HS-5 (cell line): ENCODE data around the gene SFTPA2.
"Not testable (repeated sequence)": the region's sequence is repeated elsewhere in the genome, so short reads cannot be mapped to it uniquely, and the experiment has no call there.

Experiments
- DNase-seq: peaks from one replicate; pipeline ENCODE4 v3.0.0-alpha.2; 2012; ENCODE audit warnings: low read depth

Gene SFTPA2

GRCh38 chr10:79511891-79512583 is 48.2 kb downstream of the SFTPA2 start, which contains the start of gene EIF5AL1:
Gene EIF5AL1, plus strand, starts transcription at chr10:79512533. Its CDS starts 117 bp downstream, at chr10:79512650.
- not testable (repeated sequence) for DNase-seq

DNA sequence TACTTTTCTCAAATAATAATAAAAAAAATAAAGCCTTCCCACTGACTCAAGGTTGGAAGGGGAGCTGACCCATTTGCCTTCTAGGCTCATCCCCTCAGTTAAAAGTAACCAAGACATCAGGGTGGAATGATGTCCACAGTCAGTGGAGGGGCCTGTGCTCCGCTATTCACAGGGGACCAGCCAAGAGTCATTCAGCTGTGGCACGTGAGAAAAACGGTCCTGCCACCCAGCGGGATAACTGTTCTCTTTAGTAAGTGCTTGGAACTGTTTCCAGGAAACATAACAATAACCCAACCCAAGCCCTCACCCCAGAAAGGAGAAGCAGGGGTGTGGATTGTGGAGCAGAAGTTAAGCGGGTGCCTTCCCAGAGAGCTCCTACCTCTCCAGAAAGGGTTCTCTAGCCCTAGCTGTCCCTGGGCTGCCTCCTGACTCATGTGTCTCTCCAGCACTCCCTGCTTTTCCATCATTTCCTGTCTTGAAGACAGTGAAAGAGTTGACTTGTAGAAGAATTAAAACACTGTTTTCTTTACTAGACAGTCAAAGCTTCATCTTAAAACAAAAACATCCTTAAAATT is 50.2 kb downstream of the SFTPA2 start:
- DNase-seq, result not testable (repeated sequence)

DNA sequence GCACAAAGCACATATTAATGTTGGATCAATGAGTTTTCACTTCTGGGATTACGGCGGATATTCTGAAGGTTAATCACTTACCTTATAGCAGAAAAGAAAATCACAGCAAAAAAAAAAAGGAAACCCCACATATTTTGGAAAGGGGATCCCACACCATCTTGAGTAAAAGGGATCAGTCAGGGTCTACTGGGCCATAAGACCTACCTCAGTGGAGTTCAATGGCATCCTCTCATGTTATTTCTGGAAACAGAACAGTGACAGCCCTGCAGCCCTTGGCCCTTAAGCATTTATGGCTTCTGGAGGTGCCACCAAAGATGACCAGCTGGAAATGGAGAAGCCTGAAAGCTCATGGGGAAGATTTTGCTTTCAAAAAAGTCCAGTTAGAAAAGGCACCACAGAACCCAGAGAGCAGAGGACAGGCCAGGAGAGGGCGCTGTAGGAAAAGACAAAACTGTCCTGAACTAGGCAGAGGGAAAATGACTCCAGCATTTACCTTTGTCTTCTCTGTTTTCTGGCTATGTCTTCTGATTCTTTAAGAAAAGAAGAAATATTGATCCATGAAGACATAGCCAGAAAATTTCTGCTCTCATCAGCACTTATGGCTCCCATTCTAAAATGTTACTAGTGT is 50.8 kb downstream of the SFTPA2 start:
- DNase-seq, result not testable (repeated sequence)

GRCh38 chr10:79508245-79508644 is 52.0 kb downstream of the SFTPA2 start:
- not testable (repeated sequence) for DNase-seq

DNA sequence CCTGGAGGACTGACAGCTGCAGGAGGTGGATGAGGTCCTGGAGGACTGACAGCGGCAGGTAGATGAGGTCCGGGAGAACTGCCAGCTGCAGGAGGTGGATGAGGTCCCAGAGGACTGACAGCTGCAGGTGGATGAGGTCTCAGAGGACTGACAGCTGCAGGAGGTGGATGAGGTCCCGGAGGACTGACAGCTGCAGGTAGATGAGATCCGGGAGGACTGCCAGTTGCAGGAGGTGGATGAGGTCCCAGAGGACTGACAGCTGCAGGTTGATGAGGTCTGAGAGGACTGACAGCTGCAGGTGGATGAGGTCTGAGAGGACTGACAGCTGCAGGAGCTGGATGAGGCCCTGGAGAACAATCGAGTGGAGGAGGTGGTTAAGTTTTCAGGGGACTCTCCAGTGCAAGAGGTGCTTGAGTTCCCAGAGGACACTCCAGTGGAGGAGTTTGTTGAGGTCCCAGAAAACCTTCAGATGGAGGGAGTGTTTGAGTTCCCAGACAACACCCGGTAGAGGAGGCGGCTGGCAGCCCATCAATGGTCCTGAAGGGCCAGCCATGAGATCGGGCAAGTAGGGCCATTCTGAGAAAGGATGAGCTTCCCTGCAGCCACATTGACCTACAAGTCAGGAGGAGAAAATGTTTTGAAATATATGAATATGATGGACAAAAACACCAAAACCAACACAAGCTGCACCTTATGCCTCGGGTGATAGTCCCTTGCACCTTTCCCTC is 52.6 kb downstream of the SFTPA2 start:
- no peak for DNase-seq
